RCC 7860 (cell line): Measurements from ENCODE around the gene ATRN.
"Not testable (repeated sequence)": the region's sequence is repeated elsewhere in the genome, so short reads cannot be mapped to it uniquely, and the experiment has no call there.

Experiments used
- DNase-seq: peaks from one replicate; pipeline ENCODE4 v3.0.0-alpha.2; 2015; ENCODE audit warnings: low spot score
- FAIRE-seq: peaks from 2 replicates; lab custom pipeline; 2012; peaks lifted over from hg19 to GRCh38; lab: Jason Lieb, UNC

ATRN gene

DNA sequence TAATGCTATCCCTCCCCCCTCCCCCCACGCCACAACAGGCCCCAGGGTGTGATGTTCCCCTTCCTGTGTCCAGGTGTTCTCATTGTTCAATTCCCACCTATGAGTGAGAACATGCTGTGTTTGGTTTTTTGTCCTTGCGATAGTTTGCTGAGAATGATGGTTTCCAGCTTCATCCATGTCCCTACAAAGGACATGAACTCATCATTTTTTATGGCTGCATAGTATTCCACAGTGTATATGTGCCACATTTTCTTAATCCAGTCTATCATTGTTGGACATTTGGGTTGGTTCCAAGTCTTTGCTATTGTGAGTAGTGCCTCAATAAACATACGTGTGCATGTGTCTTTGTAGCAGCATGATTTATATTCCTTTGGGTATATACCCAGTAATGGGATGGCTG is 41.4 kb downstream of the ATRN start:
- not testable (repeated sequence) for FAIRE-seq

DNA sequence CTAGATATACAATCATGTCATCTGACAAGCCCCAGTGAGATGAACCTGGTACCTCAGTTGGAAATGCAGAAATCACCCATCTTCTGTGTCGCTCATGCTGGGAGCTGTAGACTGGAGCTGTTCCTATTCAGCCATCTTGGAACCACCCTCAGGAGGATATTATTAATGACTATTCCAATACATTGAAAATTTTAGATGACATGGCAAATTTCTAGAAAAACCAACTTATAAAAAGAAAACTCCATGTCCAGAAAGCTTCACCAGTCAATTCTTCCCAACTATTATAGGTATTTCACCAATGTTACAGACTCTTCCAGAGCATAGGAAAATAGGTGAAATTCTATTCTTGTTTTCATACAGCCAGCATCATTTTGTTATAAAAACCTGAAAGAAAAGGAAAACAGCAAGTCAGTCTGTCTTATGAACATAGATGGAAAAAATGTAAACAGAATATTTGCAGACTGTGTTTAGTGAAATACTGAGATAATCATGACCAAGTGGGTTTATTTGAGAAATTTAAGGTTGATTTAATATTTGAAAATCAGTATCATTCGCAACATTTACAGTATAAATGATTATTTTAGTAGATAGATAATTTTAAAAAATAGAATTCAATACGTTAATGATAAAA is 43.3 kb downstream of the ATRN start:
- DNase-seq (no peak), FAIRE-seq (no peak)

More for the DNA sequence above, 41.4 kb downstream of the ATRN start:
- not testable (repeated sequence) for DNase-seq

DNA sequence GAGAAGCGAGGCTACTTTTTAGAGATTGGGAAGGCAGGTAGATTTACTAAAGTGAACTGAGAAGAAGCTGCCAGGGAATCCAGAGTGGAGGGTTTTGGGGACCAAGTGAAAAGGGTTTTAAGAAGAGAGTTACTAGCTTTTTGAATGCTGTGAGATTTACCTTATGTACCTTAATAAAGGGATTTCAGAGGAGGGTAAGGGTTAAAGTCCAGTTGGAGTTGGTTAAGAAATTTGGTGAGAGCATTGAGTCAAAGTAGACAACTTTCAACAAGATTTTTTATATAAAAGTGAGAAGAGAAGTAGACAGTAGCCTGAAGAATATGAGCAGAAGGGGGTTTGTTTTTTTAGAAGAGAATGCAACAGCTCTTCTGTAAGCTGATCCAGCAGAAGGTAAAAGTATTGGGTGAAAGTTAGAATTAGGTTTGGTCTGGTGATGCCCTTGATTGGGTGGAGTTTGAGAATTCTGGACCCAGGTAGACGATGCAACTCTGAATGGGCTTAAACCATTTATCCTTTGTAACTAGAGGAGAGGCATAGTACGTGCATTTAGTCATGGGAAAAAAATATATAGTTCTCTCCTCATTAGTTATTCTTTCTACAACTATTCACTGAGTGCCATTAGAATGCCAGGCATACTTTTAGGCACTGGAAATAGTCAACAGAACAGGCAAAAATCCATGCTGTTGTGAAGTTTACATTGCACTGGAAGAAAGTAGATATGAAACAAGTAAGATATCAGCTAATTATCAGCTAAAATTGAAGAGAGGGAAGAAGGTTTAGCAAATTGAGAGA is 44.8 kb downstream of the ATRN start:
- FAIRE-seq, result no peak
- no peak for DNase-seq

DNA sequence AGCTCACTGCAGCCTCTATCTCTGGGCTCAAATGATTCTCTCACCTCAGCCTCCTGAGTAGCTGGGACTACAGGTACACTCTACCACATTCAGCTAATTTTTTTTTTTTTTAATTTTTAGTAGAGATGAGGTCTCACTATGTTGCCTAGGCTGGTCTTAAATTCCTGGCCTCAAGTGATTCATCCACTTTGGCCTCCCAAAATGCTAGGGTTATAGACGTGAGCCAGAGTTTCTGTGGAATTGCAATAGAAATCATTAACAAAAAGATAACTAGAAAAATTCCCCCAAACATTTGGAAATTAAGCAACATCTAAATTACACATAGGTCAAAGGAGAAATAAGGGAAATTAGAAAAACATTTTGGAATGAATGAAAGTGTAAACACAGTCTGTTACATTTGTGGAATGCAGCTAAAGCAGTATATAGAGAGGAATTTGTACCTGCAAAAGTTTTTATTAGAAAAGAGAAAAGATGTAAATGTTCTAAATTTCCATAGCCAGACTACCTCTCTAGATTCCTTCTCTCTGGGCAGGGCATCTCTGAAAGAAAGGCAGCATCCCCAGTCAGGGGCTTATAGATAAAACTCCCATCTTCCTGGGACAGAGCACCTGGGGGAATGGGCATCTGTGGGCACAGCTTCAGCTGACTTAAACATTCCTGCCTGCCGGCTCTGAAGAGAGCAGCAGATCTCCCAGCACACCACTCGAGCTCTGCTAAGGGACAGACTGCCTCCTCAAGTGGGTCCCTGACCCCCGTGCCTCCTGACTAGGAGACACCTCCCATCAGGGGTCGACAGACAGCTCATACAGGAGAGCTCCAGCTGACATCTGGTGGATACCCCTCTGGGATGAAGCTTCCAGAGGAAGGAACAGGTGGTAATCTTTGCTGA is 51.3 kb downstream of the ATRN start:
- DNase-seq, result no peak
- no peak for FAIRE-seq

DNA sequence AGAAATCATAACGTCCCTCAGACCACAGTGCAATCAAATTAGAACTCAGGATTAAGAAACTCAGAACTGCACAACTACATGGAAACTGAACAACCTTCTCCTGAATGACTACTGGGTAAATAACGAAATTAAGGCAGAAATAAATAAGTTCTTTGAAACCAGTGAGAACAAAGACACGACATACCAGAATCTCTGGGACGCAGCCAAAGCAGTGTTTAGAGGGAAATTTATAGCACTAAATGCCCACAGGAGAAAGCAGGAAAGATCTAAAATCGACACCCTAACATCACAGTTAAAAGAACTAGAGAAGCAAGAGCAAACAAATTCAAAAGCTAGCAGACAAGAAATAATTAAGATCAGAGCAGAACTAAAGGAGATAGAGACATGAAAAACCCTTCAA is 53.9 kb downstream of the ATRN start:
- DNase-seq, FAIRE-seq: not testable (repeated sequence)

DNA sequence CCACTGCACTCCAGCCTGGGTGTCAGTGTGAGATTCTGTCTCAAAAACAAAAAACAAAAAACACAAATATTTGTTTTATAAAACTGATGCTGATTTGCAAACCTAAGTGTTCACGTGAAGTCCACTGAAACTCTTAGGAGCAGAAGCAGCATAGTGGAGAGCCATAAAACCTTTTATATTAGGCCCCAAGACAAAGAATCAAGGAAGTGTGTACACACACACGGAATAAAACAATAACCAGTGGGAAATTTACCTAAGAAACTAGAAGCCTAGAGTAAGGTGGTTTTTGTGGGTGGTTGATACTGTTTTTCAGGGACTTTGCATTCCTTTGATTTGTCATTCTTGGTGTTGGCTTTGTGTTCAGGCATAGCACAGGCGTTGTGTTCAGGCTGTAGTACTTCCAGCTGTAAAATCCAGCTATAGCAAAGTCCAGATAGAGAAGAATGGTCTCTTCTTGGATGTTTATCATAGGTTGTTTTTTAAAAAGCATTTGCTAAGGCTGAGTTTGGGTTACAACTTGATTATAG is 61.3 kb downstream of the ATRN start:
- DNase-seq (no peak), FAIRE-seq (no peak)

DNA sequence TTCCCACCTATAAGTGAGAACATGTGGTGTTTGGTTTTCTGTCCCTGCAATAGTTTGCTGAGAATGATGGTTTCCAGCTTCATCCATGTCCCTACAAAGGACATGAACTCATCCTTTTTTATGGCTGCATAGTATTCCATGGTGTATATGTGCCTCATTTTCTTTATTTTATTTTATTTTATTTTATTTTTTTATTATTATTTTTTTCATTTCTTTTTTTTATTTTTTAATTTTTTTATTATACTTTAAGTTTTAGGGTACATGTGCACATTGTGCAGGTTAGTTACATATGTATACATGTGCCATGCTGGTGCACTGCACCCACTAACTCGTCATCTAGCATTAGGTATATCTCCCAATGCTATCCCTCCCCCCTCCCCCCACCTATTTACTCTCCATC is 66.9 kb downstream of the ATRN start:
- not testable (repeated sequence) for FAIRE-seq, DNase-seq

DNA sequence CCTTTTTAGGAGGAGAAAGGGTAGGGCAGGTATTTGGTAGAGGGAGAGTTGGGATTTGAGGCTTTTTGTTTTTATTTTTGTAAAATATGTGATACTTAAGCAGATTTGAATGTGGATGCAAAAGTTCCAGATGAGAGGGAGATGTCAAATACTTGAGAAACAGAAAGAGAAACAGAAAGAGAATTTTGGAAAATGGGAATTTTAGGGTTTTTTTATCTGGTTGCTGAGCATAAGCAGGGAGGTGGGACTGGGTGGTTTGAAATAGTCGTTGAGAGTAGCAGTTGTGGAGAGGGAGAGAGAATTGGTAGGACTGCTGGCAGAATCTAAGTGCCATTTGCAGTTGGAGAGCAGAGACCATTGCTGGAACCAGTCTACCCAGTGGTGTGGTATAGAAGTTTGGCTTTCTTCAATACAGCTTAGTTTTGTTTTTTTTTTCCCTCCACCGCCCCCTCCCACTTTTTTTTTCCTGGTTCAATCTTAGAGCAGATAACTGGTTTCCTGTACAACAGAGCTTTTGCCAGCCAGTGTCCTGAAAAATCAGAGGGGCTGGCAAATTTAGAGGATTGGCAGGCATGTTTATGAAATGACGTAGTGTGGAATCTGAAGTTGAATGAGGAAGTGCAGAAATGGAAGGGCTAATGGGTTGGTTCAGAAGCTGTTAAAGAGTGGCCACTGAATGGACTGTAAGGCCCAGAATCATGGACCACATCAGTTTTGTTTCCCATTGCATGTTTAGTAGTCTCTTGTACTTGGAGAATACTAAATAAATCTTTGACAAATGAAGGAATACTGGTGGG is 68.7 kb downstream of the ATRN start:
- FAIRE-seq, result no peak
- DNase-seq, result no peak

DNA sequence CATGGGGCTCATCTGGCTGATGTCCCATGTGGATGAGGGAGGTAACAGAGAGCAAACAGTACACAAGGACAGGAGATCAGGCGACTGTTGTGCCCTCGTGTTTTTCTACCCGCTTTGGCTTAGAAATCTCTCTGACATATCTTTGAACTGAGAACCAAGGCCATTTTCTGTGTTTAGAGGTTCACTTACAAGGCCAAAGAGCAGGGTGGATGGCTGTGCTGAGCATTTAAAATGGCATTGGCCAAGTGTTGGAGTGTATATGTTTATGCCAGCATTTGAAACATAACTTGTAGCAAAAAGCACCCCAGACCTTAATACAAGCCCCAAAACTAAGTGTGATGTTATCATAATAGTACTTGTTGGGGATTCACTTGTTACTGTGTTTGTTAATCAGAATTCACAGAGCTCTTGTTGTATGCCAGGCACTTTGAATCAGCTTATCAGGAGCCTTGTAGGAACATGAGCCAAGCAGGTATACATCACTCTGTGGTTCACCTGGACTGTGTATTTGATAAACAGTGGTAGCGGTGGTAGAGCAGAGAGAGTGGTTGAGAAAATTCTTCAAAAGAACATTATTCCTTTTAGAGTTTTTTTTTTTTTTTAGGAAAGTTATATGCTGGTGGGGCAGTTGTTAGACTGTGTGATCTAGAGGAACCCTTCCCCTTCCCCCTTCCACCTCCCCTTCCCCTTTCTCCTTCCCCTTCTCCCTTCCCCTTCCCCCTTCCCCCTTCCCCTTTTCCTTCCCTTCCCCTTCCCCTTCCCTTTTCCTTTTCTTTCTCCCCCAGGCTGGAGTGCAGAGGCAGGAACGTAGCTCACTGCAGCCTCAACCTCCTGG is 71.3 kb downstream of the ATRN start:
- no peak for DNase-seq
- FAIRE-seq, result no peak

DNA sequence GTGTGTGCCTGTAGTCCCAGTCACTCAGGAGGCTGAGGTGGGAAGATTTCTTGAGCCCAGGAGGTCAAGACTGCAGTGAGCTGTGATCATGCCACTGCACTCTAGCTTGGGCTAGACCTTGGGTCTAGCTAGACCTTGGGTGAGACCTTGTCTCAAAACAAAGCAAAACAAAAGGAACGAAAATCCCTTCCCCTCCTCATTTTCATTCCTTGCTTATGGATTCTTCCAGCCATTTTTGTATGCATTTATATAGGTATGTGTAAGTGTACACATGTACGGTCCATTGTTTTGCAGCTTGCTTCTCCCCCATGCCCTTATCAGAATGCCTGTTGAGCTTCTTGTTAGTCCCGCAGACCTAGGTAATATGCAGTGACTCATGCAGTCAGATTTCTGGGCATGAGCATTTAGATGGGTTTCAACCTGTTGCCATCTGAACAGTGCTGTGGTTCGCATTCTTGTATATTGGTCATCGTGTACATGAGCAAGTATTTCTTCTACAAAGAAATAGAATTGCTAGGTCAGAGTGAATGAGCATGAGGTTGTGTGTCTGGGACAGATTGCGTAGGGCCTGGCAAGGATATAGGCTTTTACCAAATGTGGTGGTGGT is 73.2 kb downstream of the ATRN start:
- peak; percentile 59 for DNase-seq

DNA sequence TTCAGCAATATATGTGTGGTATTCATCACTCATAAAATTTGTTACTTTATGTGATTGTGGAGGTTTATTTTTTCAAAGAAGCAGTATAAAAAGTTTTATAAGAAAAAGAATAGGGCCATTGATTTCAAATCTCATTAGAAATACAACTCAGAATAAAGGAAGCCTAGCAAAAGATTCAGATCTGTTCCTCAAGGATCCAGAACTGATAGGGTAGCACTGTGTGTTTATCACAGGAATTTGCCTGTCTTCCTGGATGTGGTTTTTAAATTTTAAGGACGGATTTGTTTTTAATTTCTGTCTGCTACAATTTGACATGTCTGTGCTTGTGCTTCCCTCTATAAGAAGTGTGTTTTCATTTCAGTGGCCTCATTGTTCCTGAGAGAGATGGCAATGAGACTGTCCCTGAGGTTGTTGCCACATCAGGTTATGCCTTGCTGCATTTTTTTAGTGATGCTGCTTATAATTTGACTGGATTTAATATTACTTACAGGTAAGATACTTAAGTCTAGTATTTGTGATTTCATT is 74.6 kb downstream of the ATRN start:
- FAIRE-seq, result no peak

More for the DNA sequence above, 73.2 kb downstream of the ATRN start:
- no peak for FAIRE-seq

DNA sequence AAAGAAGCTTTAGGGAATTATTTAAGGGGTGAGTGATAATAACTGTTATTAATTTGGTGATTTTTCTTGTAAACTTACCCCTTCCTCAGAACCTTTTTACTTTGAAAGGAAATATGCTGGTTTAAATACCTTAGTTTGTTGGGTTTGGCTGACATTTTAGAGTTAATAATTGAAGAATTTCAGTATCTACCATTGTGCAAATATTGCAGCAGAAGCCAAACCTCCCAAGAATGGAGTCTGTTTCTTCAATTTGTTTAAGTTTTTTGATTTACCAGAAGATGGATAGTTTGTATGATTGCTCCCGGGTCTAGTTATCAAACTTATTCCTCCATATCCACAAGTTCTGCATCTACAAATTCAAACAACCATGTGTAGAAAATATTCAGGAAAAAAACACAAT is 77.1 kb downstream of the ATRN start:
- DNase-seq, result no peak
- FAIRE-seq, result no peak

More for the DNA sequence above, 74.6 kb downstream of the ATRN start:
- no peak for DNase-seq

DNA sequence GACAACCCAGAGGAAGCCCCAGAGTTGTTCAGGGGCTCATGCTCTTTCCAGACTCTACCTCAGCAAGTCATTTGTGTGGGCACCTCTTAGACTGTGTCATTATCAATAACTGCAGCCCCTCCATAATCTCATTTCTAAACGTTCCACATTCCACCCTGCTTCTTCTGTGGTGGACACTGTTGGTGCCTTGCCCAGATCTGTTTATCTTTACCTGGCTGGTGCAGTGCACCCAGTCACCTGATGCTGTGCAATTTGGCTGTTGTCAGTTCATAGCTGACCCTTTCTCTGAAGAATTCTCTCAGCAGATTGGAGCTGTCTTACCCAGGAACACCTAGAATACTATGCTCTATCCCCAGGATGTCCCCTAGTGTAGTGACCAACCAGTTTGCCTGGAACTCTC is 80.0 kb downstream of the ATRN start:
- no peak for DNase-seq
- FAIRE-seq, result no peak

DNA sequence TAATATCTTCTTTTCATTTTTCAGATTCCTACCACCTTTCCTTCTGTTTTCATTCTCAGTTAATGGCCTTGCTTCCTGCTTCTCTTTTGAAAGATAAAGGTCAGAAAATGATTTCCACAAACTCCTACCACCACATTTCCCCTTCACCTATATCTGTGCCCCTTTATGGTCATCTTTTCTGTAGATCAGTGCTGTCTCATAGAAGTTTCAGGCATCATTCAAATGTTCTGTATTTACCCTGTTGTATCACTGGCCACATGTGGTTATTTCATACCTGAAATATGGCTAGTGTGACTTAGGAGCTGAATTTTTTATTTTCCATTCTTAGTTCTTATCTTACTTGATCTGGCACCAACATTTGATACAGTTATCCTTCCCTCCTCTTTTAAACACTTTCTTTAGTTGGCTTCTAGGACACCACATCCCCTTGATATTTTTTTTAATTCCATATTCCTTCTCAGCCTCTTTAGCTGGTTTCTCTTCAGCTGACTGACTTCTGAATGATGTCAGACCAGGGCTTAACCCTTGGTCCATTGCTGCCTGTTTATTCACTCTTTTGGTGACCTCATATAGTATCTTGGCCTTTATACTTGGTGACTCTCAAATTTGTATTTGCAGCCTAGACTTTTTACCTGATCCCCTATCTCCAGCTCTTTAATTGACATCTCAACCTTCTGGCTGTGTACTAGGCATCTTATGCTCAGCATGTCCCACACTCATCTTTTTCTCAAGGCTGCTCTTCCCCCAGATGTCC is 81.0 kb downstream of the ATRN start:
- FAIRE-seq, result no peak
- peak; percentile 27 for DNase-seq

DNA sequence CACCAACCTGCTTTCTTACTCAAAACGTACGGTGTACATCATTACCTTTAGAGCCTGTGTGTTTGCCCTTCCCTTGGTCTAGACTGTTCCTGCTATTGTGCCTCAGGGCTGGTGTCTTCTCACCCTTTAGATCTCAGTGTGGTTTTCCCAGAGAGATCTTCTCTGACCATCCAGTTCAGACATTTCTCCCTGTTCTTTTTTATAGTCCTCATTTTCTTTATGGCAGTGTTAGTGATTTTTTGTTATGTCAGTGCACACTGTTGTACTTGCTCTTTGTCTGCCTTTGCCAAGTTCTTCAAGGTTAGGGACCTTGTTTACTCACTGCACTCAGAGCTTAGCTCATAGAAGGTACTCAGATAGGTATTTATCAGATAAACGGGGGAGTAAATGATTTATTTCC is 82.8 kb downstream of the ATRN start:
- FAIRE-seq (no peak), DNase-seq (no peak)

DNA sequence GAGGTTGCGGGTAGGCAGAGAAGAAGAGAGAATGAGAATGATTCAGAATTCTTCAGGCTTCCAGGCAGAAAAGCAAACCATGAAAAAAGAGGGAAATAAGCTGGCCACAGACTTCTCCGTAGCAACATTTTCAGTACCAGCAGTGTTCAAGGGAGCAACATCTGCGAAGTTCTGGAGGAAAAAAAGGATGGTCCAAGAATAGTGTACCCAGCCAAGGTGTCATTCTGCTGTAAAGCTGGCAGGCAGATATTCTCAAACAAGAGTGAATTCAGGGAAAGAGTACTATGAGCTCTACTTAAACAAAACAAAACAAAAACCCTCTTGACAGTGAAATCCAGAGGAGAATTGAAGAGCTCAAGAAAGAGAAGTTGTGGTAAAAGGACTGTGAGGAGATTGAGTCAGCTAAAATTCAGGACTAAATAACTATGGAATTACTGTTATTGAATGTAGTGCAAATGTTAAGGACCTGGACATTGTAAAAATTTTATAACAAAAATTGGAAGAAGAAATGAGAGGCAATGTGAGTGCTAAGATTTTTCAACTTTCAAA is 86.5 kb downstream of the ATRN start:
- no peak for DNase-seq
- no peak for FAIRE-seq

DNA sequence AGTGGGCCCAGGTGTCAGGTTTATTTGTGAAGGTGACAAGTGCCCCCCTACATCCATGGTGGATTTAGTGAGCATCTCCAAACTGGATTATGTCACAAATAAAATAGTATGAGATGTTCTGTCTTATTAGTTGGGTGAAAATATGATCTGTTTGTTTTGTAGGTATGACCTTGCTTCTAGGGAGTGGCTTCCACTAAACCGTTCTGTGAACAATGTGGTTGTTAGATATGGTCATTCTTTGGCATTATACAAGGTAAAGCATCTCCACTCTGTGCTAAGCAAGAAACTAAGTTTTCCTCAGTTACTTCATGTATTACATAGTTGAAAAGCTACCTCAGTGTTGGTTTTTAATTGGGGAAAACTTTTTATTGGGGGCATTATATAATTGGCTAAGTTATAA is 88.4 kb downstream of the ATRN start:
- FAIRE-seq (no peak), DNase-seq (no peak)

DNA sequence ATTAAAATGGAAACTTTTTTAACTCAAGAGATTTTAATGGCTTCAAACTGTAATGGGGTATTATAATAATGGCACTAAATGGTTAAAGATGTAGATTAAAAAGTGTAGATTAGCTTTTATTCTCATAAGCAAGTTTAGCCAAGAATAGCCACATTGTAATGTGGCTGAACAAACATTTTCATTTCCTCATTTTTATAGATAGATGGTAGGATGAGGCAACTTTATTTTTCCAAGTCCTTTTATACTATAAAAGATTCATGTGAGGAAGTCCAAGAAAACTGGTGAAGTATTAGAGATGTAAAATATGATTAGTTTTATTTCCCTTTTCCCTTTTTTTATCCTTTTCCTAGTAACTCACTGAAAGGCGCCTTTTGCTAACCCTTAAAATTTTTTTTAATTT is 88.8 kb downstream of the ATRN start:
- FAIRE-seq, result no peak
- no peak for DNase-seq
